GM12873 (cell line): ENCODE results near the gene SLC25A51.

Source experiments
- TF ChIP-seq, protein P1 (sequence below): IDR thresholded peaks from 2 replicates; pipeline ENCODE4 v1.5.1; 2012; ENCODE audit warnings: low read depth, mild to moderate bottlenecking, moderate library complexity, low read length, control low read depth; ENCODE audit not compliant: insufficient read depth; ENCODE audit errors: missing control alignments

Gene SLC25A51

DNA sequence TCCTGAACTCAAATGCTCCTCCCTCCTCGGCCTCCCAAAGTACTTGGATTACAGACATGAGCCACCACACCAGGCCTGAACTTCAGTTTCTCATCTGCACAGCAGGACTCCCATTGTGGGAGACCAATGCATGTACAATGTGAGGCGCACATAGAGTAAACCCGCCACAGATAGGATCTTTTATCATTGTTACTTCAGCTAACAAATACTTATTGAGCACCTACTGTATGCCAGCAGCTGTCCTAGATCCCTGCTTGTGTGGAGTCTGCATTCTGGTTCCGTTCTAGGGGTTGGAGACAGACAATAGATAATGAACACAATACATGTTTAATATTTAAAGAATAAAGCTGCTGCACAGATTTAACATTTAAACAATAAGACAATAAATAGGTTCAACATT is 6.3 kb upstream of the SLC25A51 start:
- TF ChIP-seq, protein P1, sequence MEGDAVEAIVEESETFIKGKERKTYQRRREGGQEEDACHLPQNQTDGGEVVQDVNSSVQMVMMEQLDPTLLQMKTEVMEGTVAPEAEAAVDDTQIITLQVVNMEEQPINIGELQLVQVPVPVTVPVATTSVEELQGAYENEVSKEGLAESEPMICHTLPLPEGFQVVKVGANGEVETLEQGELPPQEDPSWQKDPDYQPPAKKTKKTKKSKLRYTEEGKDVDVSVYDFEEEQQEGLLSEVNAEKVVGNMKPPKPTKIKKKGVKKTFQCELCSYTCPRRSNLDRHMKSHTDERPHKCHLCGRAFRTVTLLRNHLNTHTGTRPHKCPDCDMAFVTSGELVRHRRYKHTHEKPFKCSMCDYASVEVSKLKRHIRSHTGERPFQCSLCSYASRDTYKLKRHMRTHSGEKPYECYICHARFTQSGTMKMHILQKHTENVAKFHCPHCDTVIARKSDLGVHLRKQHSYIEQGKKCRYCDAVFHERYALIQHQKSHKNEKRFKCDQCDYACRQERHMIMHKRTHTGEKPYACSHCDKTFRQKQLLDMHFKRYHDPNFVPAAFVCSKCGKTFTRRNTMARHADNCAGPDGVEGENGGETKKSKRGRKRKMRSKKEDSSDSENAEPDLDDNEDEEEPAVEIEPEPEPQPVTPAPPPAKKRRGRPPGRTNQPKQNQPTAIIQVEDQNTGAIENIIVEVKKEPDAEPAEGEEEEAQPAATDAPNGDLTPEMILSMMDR, result no peak

DNA sequence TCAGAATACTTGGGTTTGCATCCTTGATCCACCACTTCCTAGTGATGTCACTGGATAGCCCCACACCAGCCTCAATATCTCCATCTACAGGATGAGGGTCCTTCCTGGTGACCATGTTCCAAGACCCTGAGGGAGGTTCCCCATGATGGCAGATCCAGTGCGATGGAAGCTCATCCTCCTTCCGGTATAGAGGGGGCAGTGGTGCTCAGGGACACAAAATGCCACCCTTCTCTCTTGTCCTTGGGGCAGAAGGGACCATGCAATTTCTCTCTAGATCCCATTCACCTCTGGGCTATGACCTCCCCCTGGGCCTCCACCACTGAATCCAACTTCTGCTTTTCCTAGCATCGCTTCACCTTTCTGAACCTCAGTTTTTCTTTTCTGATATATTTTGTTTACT is 5.4 kb upstream of the SLC25A51 start:
- TF ChIP-seq, protein P1, result no peak

DNA sequence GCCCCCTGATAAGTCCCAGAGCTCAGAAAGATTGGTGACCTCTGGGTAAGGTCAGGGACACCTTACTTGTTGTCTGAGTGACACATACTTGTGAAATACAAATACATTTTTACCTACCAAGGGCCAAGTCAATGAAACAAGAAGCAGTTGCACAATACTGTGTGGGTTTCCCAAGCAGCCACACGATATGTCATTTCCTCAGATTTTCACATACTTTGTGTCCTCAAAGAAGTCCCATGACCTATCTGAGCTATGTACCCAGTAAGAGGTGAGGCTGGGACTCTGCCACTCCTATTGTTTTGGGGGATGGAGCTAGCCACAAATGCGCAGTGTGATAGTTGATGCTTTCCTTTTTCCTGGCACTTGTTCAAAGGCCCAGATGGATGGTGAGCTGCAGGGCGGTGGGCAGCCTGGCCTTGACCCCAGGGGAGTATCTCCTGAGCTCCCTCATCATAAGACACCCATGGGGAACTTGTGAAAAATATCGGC is 4.8 kb upstream of the SLC25A51 start:
- TF ChIP-seq, protein P1, result no peak

DNA sequence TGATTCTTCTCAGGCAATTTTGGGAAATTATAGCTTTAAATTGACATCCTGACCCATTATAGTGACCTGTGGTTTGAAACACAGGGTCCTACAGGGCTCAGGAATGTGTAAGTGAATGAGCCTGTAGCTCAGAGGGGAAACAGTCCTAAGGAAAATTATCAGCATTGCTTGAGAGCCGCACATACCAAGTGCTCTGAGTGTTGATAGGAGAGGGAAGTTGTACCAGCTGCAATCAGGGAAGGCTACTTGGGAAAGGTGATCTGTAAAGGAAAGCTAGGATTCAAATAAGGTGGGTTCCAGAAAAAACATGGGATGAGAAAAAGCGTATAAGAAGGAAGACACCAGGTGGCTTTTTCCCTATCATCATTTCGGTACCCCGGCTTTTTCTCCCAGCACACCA is 4.4 kb upstream of the SLC25A51 start:
- TF ChIP-seq, protein P1, result no peak

DNA sequence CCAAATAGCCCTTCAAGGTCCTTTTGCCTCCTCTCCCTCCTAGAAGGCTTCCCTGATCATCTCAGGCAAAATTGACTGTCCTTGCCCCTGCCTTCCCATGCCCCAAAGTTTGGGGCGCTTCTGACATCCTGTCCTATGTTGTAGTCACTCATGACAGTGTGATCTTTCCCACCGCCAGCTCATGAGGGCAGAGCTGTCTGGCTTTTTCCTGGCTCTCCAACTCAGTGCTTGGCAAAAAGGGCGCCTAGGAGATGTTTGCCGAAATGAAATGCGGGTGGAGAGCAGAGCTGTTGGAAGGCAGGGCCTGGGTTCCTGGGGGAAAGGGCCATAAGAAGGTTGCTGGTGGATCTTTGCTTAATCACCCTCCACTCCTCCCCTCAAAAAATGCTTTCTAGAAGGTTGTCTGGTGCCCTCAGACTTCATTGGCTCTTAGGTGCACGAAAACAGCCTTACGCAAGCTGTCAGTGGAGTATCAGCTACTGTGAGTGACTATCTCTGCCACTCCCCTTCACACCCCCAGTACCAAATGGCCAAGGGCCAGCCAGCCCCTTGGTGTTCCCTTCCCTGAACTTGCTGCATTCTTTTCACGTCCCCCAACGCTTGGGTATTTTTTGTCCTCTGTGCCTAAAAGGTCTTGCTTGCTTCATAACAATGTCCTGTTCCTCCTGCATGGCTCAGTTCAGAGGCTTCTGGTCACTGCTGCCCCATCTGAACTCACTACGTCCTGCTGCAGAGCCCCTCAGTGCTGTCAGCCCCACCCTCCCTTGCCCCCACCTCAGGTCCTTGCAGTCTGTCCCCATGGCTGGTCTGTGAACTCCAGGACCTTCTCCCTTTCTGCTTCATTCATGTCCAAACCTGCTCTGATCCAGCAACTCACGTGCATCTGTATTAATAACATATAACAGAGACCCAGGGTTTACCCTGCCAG is 2.6 kb upstream of the SLC25A51 start:
- TF ChIP-seq, protein P1, result no peak

DNA sequence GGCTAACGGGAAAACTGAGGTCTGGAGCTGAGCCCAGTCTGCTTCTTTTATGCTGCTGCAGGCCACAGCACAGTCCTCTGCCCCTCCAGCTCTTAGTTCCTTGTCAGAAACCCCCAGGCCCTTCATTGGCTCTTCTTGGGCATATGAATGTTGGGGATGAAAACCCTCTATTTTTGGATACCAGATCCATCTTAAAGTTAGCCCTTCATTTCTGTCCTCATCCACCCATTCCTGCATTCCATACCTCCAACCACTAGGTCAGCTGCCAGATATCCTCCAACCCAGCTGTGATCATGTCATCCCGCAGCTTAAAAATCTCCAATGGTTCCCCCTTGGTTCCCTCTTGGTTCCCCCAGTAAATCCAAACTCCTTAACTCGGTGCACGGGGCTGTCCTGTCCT is 1.8 kb upstream of the SLC25A51 start:
- TF ChIP-seq, protein P1, result no peak

DNA sequence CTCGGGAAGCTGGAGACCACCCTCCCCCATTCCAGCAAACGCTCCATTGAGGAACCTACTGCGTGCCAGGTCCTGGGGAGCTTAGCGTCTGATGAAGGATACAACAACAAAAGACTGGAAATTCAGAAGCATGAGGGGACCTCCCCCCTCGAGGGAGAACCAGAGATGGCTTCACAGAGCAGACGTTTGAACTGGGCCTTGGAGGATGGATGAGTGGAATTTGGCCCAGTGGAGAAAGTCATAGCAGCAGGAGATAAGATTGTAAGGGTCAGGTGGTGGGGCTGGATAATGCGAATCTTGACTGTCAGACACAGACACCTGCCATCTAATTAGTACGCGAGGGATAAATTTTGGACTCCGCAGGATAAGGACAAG is 1.2 kb upstream of the SLC25A51 start:
- TF ChIP-seq, protein P1, result no peak
